Tibial nerve (tissue), 4 donors: ENCODE data around the gene NOL4L. TPM values are rescaled to one million over a fixed set of nuclear protein-coding genes. Genes with fewer than 3 reads are reported as not detected.

ENCODE experiments used
- DNase-seq, 2 donors: peaks; one replicate each; pipeline ENCODE4 v3.0.0-alpha.2; 2019; ENCODE audit warnings: low spot score in 2 of 2
- H3K27ac ChIP-seq, 4 donors: fragments of 200-600 bp; sonication (generic) in 3 of 4; one replicate each; pipeline ENCODE4 v1.5.1; 2017 to 2019; ENCODE audit warnings: mild to moderate bottlenecking in 1 of 4
- H3K27me3 ChIP-seq, 2 donors: fragments of 200-600 bp; sonication (generic) in 1 of 2; one replicate each; pipeline versions ENCODE4 v1.5.1 to v1.6.0; 2017 to 2019
- H3K36me3 ChIP-seq, 3 donors: fragments of 200-600 bp; sonication (generic); one replicate each; pipeline ENCODE4 v1.5.1; 2018 to 2019
- H3K4me1 ChIP-seq, 4 donors: fragments of 200-600 bp; sonication (generic) in 3 of 4; one replicate each; pipeline ENCODE4 v1.5.1; 2017 to 2019
- H3K4me3 ChIP-seq, 4 donors: fragments of 200-600 bp; sonication (generic) in 3 of 4; one replicate each; pipeline ENCODE4 v1.5.1; 2017 to 2019; ENCODE audit warnings: mild to moderate bottlenecking in 1 of 4, moderate library complexity in 1 of 4
- H3K9me3 ChIP-seq, 4 donors: fragments of 200-600 bp; sonication (generic) in 3 of 4; one replicate each; pipeline ENCODE4 v1.5.1; 2017 to 2019
- EP300 ChIP-seq, 2 donors: sonication (generic); formaldehyde crosslinking; IDR thresholded peaks; one replicate each; pipeline ENCODE4 v1.6.1; 2017; ENCODE audit warnings: antibody characterized with exemption in 2 of 2, mild to moderate bottlenecking in 1 of 2
- POLR2A ChIP-seq, 2 donors: fragments of 450-650 bp; IDR thresholded peaks; one replicate each; pipeline ENCODE4 v1.6.1; 2017; ENCODE audit warnings: antibody characterized with exemption in 2 of 2, mild to moderate bottlenecking in 2 of 2, moderate library complexity in 2 of 2
- WGBS, 2 donors: methylation state at CpG; one replicate each; pipeline ENCODE4 v1.1.5; 2018; 5-methylcytosine and 5-hydroxymethylcytosine counted together
- total RNA-seq, 4 donors: library from RNA; depleted of rRNA; stranded (reverse); fragments of >200 nt; gene quantifications; one replicate each; pipeline ENCODE4 v1.1.0, GENCODE V29; 2016
- TF ChIP-seq, protein P1 (sequence below), 5 experiments: fragments of 200-600 bp in 3 of 5; fragments of 450-650 bp in 2 of 5; sonication (generic) in 3 of 5; IDR thresholded peaks; one replicate each; pipeline ENCODE4 v1.5.1; 2016 to 2019; ENCODE audit warnings: antibody characterized with exemption in 5 of 5, mild to moderate bottlenecking in 3 of 5, moderate library complexity in 2 of 5

NOL4L gene
- total RNA-seq, 4 donors from 2014 or later, result 11.5 to 22.3 (median 19.9) TPM

DNA sequence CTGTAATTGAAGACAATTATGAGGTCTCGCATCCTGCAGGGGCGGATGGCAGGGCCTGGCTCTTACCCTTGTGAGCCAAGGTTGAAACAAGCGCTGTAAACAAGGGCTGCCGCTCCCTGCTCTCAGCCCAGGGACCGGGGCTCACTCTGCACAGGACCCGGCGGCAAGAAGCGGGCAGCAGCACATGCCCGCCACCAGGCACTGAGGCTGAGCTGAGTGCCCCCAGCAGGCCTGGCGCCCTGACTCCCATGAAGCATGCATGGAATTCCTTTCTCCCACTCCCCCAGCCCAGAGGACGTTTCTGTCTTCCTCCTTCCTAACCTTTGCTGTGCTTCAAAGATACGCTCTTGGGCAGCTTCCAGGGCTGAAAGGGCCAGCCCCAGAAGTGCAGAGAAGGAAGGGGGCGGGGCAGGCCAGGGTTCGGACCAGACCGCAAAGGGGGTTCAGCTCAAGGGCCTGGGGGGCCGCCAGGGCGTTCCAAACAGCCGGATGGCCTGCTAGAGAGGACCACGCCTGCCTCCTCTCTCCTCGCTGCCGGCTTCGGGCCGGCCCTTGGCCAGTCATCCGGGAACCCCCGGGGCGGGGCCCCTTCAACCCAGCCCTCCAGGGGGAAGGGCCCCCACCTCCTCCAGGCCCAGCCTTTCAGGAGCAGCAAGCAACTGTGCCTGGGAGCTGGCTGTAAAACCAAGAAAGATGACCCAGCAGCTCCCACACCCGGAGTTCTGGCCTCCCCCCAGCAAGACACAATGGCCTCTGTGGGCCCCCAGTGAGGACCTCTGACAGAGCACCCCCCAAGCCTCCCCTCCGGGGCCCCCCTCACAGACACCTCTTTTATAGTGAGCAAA, 109.9 kb downstream of the NOL4L start:
- Histone ChIP-seq H3K27me3 (no peaks in the 10 kb centered on the region), H3K4me3 (peak overlapping the region; percentile 28 to 53 (median 34)), H3K27ac (peak overlapping the region; percentile 78 to 93 (median 86)), H3K36me3 (peaks cover 0 to 12% (median 0%) of the 10 kb centered on the region in 3 donors), H3K4me1 (peaks cover 4 to 100% (median 71%) of the 10 kb centered on the region in 4 donors), H3K9me3 (no peaks in the 10 kb centered on the region)
- DNase-seq, result peak; percentile 78 to 85
- WGBS, 2 donors, result 1 to 3% methylated on average over 17 to 20 of the region's 28 CpGs
- TF ChIP-seq POLR2A (IDR thresholded peaks at IDR 0.05) (peak in 1 of 2 donors; percentile 27), EP300 (IDR thresholded peaks at IDR 0.05) (peak; percentile 71 to 84)
- TF ChIP-seq, protein P1, sequence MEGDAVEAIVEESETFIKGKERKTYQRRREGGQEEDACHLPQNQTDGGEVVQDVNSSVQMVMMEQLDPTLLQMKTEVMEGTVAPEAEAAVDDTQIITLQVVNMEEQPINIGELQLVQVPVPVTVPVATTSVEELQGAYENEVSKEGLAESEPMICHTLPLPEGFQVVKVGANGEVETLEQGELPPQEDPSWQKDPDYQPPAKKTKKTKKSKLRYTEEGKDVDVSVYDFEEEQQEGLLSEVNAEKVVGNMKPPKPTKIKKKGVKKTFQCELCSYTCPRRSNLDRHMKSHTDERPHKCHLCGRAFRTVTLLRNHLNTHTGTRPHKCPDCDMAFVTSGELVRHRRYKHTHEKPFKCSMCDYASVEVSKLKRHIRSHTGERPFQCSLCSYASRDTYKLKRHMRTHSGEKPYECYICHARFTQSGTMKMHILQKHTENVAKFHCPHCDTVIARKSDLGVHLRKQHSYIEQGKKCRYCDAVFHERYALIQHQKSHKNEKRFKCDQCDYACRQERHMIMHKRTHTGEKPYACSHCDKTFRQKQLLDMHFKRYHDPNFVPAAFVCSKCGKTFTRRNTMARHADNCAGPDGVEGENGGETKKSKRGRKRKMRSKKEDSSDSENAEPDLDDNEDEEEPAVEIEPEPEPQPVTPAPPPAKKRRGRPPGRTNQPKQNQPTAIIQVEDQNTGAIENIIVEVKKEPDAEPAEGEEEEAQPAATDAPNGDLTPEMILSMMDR (IDR thresholded peaks at IDR 0.05), result peak in 2 of 5 experiments; percentile 7 to 36

GRCh38 chr20:32474717-32474966, 110.5 kb downstream of the NOL4L start:
- TF ChIP-seq EP300 (IDR thresholded peaks at IDR 0.05) (no peak), POLR2A (IDR thresholded peaks at IDR 0.05) (no peak)
- TF ChIP-seq, protein P1 (IDR thresholded peaks at IDR 0.05), result no peak
- H3K4me1 ChIP-seq, result peaks cover 4 to 100% (median 72%) of the 10 kb centered on the region in 4 donors
- peak overlapping the region; percentile 28 to 53 (median 34) for H3K4me3 ChIP-seq
- 0 to 4% methylated on average over 5 to 7 of the region's 8 CpGs for WGBS, 2 donors
- H3K27ac ChIP-seq, result peak overlapping the region; percentile 78 to 93 (median 86)
- no peaks in the 10 kb centered on the region for H3K27me3 ChIP-seq
- peaks cover 0 to 12% (median 0%) of the 10 kb centered on the region in 3 donors for H3K36me3 ChIP-seq
- no peaks in the 10 kb centered on the region for H3K9me3 ChIP-seq
- no peak for DNase-seq

GRCh38 chr20:32474009-32474716, 111.0 kb downstream of the NOL4L start:
- DNase-seq, result no peak
- Histone ChIP-seq H3K9me3 (no peaks in the 10 kb centered on the region), H3K27ac (peak overlapping the region; percentile 78 to 93 (median 86)), H3K27me3 (no peaks in the 10 kb centered on the region), H3K4me3 (peak overlapping the region; percentile 28 to 53 (median 34)), H3K36me3 (peaks cover 0 to 12% (median 0%) of the 10 kb centered on the region in 3 donors), H3K4me1 (peaks cover 4 to 100% (median 73%) of the 10 kb centered on the region in 4 donors)
- TF ChIP-seq, protein P1 (IDR thresholded peaks at IDR 0.05), result no peak
- no peak for TF ChIP-seq EP300 (IDR thresholded peaks at IDR 0.05)
- TF ChIP-seq POLR2A (IDR thresholded peaks at IDR 0.05), result no peak
- WGBS, 2 donors, result 27 to 35% methylated on average over 6 to 17 of the region's 18 CpGs

DNA sequence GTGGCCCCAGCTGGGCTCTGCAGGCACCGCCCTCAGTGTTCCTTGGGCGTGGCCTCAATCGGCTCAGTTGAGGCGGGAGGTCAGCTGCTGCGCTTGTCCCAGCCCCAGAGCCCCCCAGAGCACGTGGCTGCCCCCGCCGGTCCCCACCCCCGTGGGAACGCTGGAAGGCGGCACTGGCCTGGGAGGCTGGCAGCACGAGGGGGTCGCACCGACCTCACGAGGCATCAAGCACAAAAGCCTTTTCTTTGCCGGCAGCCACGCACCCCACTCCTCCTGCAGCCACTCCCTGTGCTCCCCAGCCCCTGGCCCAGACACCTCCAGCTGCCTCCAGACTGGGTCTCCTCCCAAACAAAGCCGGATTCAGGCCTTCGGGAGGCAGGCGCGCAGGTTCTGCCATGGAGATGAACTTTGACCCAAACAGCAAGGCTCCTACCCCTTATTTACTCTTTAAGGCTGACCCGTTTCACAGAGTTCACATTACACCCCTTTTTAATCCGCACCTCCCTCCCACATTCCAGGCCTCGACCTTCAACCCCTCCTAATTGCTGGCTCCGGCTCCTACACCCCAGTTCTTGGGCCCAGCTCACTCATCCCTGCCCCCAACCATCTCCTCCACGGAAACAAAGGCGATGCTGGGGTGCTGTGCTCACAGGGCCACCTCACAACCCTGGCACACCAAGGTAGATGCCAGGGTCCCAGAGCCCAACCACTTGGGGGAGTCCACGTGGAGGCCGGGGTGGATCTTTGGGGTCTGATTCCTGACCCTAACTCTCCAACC, 111.7 kb downstream of the NOL4L start:
- H3K4me1 ChIP-seq, result peaks cover 4 to 100% (median 75%) of the 10 kb centered on the region in 4 donors
- TF ChIP-seq, protein P1 (IDR thresholded peaks at IDR 0.05), result no peak
- peak in 1 of 2 donors; percentile 71 for TF ChIP-seq EP300 (IDR thresholded peaks at IDR 0.05)
- peak in 1 of 2 donors; percentile 21 for TF ChIP-seq POLR2A (IDR thresholded peaks at IDR 0.05)
- WGBS, 2 donors, result 14 to 30% methylated on average over 19 to 29 of the region's 29 CpGs
- DNase-seq, result no peak
- H3K27me3 ChIP-seq, result no peaks in the 10 kb centered on the region
- peak overlapping the region; percentile 28 to 53 (median 34) for H3K4me3 ChIP-seq
- no peaks in the 10 kb centered on the region for H3K9me3 ChIP-seq
- H3K27ac ChIP-seq, result peak overlapping the region; percentile 78 to 93 (median 86)
- peaks cover 0 to 12% (median 0%) of the 10 kb centered on the region in 3 donors for H3K36me3 ChIP-seq
